SK-N-SH (cell line): Measurements from ENCODE around the gene AP1M1.

ENCODE experiments used
- EP300 ChIP-seq, 2 experiments: IDR thresholded peaks; 2 replicates each; pipeline versions ENCODE4 v1.4.0 to v1.6.1; 2012; ENCODE audit warnings: borderline replicate concordance in 1 of 2, low read depth in 1 of 2, low read length in 1 of 2
- EZH2phosphoT487 ChIP-seq: fragments of 200-600 bp; sonication (generic); IDR thresholded peaks from 2 replicates; pipeline ENCODE4 v1.6.1; 2017; ENCODE audit warnings: low read depth, mixed run types, mild to moderate bottlenecking, antibody characterized with exemption, moderate library complexity, borderline replicate concordance
- GABPA ChIP-seq: IDR thresholded peaks from 2 replicates; pipeline ENCODE4 v1.4.0; 2012; ENCODE audit warnings: low read depth, mild to moderate bottlenecking
- POLR2AphosphoS5 ChIP-seq: IDR thresholded peaks from 2 replicates; pipeline ENCODE4 v1.6.1; 2012; ENCODE audit warnings: low read depth, low read length
- SMC3 ChIP-seq: IDR thresholded peaks from 2 replicates; pipeline ENCODE4 v1.6.1; 2012; ENCODE audit warnings: low read depth, low read length, improper control_type of control experiment
- TAF1 ChIP-seq: IDR thresholded peaks from 2 replicates; pipeline ENCODE4 v1.6.1; 2012; ENCODE audit warnings: low read depth, mild to moderate bottlenecking, low read length, moderate library complexity, borderline replicate concordance
- TF ChIP-seq, protein P1 (sequence below): fragments of 200-600 bp; sonication (generic); IDR thresholded peaks from 2 replicates; pipeline ENCODE4 v1.6.1; 2017; ENCODE audit warnings: antibody characterized with exemption, mild to moderate bottlenecking, moderate library complexity
- TF ChIP-seq, protein P2 (sequence below): fragments of 150-350 bp; IDR thresholded peaks from 2 replicates; pipeline ENCODE4 v1.6.1; 2017; ENCODE audit warnings: antibody characterized with exemption, low read length, low read depth, borderline replicate concordance
- TF ChIP-seq, protein P3 (sequence below): IDR thresholded peaks from 2 replicates; pipeline ENCODE4 v1.4.0; 2012; ENCODE audit warnings: low read depth, borderline replicate concordance
- TF ChIP-seq, protein P4 (sequence below): IDR thresholded peaks from 2 replicates; pipeline ENCODE4 v1.6.1; 2012; ENCODE audit warnings: mild to moderate bottlenecking, low read depth, low read length, moderate library complexity

DNA sequence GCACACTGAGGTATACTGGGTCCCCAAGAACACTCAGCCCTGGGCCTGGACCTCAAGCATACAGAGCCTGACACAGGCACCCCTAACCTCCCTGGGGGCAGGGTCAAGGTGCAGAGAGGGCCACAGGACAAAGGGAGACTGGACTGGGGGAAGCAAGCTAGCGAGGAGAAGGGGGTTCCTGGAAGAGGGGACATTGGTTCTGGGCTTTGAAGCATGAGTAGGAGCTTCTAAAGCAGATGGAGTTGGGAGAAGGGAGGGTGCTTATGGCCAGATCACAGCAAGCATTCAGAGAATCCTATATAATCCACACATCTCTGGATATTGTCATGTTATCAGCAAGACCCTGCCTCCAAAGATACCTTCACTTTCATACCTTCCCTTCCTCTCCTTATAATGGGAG lies 27.6 kb upstream of the AP1M1 start:
- TF ChIP-seq, protein P1, sequence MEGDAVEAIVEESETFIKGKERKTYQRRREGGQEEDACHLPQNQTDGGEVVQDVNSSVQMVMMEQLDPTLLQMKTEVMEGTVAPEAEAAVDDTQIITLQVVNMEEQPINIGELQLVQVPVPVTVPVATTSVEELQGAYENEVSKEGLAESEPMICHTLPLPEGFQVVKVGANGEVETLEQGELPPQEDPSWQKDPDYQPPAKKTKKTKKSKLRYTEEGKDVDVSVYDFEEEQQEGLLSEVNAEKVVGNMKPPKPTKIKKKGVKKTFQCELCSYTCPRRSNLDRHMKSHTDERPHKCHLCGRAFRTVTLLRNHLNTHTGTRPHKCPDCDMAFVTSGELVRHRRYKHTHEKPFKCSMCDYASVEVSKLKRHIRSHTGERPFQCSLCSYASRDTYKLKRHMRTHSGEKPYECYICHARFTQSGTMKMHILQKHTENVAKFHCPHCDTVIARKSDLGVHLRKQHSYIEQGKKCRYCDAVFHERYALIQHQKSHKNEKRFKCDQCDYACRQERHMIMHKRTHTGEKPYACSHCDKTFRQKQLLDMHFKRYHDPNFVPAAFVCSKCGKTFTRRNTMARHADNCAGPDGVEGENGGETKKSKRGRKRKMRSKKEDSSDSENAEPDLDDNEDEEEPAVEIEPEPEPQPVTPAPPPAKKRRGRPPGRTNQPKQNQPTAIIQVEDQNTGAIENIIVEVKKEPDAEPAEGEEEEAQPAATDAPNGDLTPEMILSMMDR: no peak
- TF ChIP-seq, protein P2, sequence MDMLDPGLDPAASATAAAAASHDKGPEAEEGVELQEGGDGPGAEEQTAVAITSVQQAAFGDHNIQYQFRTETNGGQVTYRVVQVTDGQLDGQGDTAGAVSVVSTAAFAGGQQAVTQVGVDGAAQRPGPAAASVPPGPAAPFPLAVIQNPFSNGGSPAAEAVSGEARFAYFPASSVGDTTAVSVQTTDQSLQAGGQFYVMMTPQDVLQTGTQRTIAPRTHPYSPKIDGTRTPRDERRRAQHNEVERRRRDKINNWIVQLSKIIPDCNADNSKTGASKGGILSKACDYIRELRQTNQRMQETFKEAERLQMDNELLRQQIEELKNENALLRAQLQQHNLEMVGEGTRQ: no peak
- no peak for TF ChIP-seq EP300 (IDR thresholded peaks at IDR 0.05; ENCODE audit: borderline replicate concordance in 1 of 2, low read depth in 1 of 2, low read length in 1 of 2)
- TF ChIP-seq TAF1: no peak
- TF ChIP-seq, protein P3, sequence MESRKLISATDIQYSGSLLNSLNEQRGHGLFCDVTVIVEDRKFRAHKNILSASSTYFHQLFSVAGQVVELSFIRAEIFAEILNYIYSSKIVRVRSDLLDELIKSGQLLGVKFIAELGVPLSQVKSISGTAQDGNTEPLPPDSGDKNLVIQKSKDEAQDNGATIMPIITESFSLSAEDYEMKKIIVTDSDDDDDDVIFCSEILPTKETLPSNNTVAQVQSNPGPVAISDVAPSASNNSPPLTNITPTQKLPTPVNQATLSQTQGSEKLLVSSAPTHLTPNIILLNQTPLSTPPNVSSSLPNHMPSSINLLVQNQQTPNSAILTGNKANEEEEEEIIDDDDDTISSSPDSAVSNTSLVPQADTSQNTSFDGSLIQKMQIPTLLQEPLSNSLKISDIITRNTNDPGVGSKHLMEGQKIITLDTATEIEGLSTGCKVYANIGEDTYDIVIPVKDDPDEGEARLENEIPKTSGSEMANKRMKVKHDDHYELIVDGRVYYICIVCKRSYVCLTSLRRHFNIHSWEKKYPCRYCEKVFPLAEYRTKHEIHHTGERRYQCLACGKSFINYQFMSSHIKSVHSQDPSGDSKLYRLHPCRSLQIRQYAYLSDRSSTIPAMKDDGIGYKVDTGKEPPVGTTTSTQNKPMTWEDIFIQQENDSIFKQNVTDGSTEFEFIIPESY: no peak
- no peak for TF ChIP-seq EZH2phosphoT487
- TF ChIP-seq, protein P4, sequence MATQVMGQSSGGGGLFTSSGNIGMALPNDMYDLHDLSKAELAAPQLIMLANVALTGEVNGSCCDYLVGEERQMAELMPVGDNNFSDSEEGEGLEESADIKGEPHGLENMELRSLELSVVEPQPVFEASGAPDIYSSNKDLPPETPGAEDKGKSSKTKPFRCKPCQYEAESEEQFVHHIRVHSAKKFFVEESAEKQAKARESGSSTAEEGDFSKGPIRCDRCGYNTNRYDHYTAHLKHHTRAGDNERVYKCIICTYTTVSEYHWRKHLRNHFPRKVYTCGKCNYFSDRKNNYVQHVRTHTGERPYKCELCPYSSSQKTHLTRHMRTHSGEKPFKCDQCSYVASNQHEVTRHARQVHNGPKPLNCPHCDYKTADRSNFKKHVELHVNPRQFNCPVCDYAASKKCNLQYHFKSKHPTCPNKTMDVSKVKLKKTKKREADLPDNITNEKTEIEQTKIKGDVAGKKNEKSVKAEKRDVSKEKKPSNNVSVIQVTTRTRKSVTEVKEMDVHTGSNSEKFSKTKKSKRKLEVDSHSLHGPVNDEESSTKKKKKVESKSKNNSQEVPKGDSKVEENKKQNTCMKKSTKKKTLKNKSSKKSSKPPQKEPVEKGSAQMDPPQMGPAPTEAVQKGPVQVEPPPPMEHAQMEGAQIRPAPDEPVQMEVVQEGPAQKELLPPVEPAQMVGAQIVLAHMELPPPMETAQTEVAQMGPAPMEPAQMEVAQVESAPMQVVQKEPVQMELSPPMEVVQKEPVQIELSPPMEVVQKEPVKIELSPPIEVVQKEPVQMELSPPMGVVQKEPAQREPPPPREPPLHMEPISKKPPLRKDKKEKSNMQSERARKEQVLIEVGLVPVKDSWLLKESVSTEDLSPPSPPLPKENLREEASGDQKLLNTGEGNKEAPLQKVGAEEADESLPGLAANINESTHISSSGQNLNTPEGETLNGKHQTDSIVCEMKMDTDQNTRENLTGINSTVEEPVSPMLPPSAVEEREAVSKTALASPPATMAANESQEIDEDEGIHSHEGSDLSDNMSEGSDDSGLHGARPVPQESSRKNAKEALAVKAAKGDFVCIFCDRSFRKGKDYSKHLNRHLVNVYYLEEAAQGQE: no peak
- TF ChIP-seq POLR2AphosphoS5: no peak
- TF ChIP-seq SMC3: no peak
- no peak for TF ChIP-seq GABPA
